Measurements from ENCODE around the gene CCDC149. TPM values are rescaled to one million over a fixed set of nuclear protein-coding genes. Genes with fewer than 3 reads are reported as not detected.
"Not testable (repeated sequence)": the region's sequence is repeated elsewhere in the genome, so short reads cannot be mapped to it uniquely, and the experiment has no call there.

The CCDC149 gene
- total and polyA plus RNA-seq, 2 donors (not counting 3 experiments of a cell fraction or from before 2014, with no cell fraction given): 7.8 to 11.3 TPM

DNA sequence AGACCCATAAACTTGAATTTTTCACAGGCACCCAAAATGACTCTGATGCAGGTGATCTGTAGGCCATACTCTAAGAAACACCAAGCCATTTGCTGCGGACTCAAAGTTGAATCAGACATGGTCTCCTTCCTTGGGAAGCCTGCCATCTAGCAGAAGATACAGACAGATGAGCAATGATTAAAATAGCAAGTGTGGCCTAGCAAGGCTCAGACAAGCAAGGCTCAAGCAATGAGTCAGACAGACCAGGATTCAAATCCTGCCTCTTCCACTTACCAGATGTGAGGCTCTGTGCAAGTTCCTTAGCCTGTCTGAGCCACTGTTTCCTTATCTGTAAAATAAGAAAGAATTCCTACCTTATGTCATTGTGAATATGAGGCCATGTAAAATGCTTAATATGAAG lies 2.3 kb downstream of the CCDC149 start:
- no peaks in the 10 kb centered on the region for H3K79me2 ChIP-seq (ENCODE audit: control insufficient read depth, insufficient read depth, low read length)
- H3K4me2 ChIP-seq (ENCODE audit: insufficient read depth, low read length): no peak overlapping the region
- no peaks in the 10 kb centered on the region for H3K9me3 ChIP-seq (replicated peaks; ENCODE audit: control insufficient read depth, insufficient read depth, low read length)
- TF ChIP-seq GATA2 (IDR thresholded peaks at IDR 0.05; ENCODE audit: insufficient read depth, insufficient read length, low read depth, low read length): no peak
- no peak for TF ChIP-seq MYC (IDR thresholded peaks at IDR 0.05; ENCODE audit: low read depth, low read length)
- no peak for TF ChIP-seq EZH2 (IDR thresholded peaks at IDR 0.05; ENCODE audit: borderline replicate concordance, low read depth, low read length, severe bottlenecking)
- TF ChIP-seq POLR2AphosphoS5 (IDR thresholded peaks at IDR 0.05; ENCODE audit: insufficient read depth, low read depth, low read length): no peak
- TF ChIP-seq FOS (IDR thresholded peaks at IDR 0.05; ENCODE audit: borderline replicate concordance, insufficient read depth, low read length): no peak
- TF ChIP-seq, protein P1, sequence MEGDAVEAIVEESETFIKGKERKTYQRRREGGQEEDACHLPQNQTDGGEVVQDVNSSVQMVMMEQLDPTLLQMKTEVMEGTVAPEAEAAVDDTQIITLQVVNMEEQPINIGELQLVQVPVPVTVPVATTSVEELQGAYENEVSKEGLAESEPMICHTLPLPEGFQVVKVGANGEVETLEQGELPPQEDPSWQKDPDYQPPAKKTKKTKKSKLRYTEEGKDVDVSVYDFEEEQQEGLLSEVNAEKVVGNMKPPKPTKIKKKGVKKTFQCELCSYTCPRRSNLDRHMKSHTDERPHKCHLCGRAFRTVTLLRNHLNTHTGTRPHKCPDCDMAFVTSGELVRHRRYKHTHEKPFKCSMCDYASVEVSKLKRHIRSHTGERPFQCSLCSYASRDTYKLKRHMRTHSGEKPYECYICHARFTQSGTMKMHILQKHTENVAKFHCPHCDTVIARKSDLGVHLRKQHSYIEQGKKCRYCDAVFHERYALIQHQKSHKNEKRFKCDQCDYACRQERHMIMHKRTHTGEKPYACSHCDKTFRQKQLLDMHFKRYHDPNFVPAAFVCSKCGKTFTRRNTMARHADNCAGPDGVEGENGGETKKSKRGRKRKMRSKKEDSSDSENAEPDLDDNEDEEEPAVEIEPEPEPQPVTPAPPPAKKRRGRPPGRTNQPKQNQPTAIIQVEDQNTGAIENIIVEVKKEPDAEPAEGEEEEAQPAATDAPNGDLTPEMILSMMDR (IDR thresholded peaks at IDR 0.05; ENCODE audit: extremely low read depth in 1 of 2, insufficient read depth in 1 of 2, low read depth in 1 of 2, low read length in 2 of 2): no peak
- TF ChIP-seq, protein P2, sequence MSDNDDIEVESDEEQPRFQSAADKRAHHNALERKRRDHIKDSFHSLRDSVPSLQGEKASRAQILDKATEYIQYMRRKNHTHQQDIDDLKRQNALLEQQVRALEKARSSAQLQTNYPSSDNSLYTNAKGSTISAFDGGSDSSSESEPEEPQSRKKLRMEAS (IDR thresholded peaks at IDR 0.05; ENCODE audit: insufficient read depth, insufficient read length): no peak
- no peak for TF ChIP-seq JUN (IDR thresholded peaks at IDR 0.05; ENCODE audit: borderline replicate concordance, insufficient read depth, insufficient read length, low read depth)
- no peak for TF ChIP-seq POLR2A (IDR thresholded peaks at IDR 0.05; ENCODE audit: low read depth, low read length)
- DNase-seq (ENCODE audit: low read depth, low spot score) (no peak), FAIRE-seq (no peak)
- peaks cover 5% of the 10 kb centered on the region for H3K4me1 ChIP-seq (ENCODE audit: control insufficient read depth, extremely low read depth, insufficient read depth, low read length)
- no peak overlapping the region for H2AFZ ChIP-seq (ENCODE audit: low read depth, low read length)
- no TSS peak for BruUV-seq (replicated peaks)
- no peak overlapping the region for H3K9ac ChIP-seq (replicated peaks; ENCODE audit: extremely low read depth, insufficient read depth, low read length)
- H3K9me1 ChIP-seq (replicated peaks; ENCODE audit: control insufficient read depth, extremely low read depth, insufficient read depth, low read length): no peaks in the 10 kb centered on the region
- H3K36me3 ChIP-seq (ENCODE audit: control insufficient read depth in 2 of 2, extremely low read depth in 1 of 2, insufficient read depth in 2 of 2, low read length in 2 of 2): peaks cover 0 to 3% of the 10 kb centered on the region in 2 experiments
- dilution Hi-C loops (cut with MboI; ENCODE audit: extremely low pct_ligation_motif_present, low sequenced_read_pairs) (no loop called here), intact Hi-C loops (cut with micrococcal nuclease) (loop anchor here (5.0 to 10.0 kb wide), 3 partner anchors 68 to 356 kb away; no protein-coding TSS in a partner anchor)
- H3K4me3 ChIP-seq (replicated peaks in 1 of 3; ENCODE audit: insufficient read depth in 1 of 3, low read depth in 1 of 3, low read length in 3 of 3): no peak overlapping the region
- no peak overlapping the region for H3K27ac ChIP-seq (ENCODE audit: insufficient read depth, low read depth, low read length)
- ChIA-PET CTCF (interaction anchor here (2.9 kb wide), 1 partner anchor 70 kb away, joined by 12 read pairs; no protein-coding TSS in a partner anchor), POLR2A (no interaction called here)
- no peaks in the 10 kb centered on the region for H3K27me3 ChIP-seq (ENCODE audit: control insufficient read depth in 2 of 2, insufficient read depth in 2 of 2, low read length in 2 of 2)
- no peaks in the 10 kb centered on the region for H4K20me1 ChIP-seq (replicated peaks; ENCODE audit: control insufficient read depth, extremely low read depth, insufficient read depth, low read length)

GRCh38 chr4:24909606-24910005 lies 3.2 kb downstream of the CCDC149 start:
- POLR2A ChIA-PET; H3K4me1 ChIP-seq (ENCODE audit: control insufficient read depth, extremely low read depth, insufficient read depth, low read length); H3K79me2 ChIP-seq (ENCODE audit: control insufficient read depth, insufficient read depth, low read length); H3K27ac ChIP-seq (ENCODE audit: insufficient read depth, low read depth, low read length); dilution Hi-C loops (cut with MboI; ENCODE audit: extremely low pct_ligation_motif_present, low sequenced_read_pairs); FAIRE-seq; H4K20me1 ChIP-seq (replicated peaks; ENCODE audit: control insufficient read depth, extremely low read depth, insufficient read depth, low read length); H3K9me3 ChIP-seq (replicated peaks; ENCODE audit: control insufficient read depth, insufficient read depth, low read length); H3K36me3 ChIP-seq (ENCODE audit: control insufficient read depth in 2 of 2, extremely low read depth in 1 of 2, insufficient read depth in 2 of 2, low read length in 2 of 2); H3K27me3 ChIP-seq (ENCODE audit: control insufficient read depth in 2 of 2, insufficient read depth in 2 of 2, low read length in 2 of 2); DNase-seq (ENCODE audit: low read depth, low spot score); H2AFZ ChIP-seq (ENCODE audit: low read depth, low read length); H3K9ac ChIP-seq (replicated peaks; ENCODE audit: extremely low read depth, insufficient read depth, low read length); H3K4me2 ChIP-seq (ENCODE audit: insufficient read depth, low read length); H3K4me3 ChIP-seq (replicated peaks in 1 of 3; ENCODE audit: insufficient read depth in 1 of 3, low read depth in 1 of 3, low read length in 3 of 3); H3K9me1 ChIP-seq (replicated peaks; ENCODE audit: control insufficient read depth, extremely low read depth, insufficient read depth, low read length); BruUV-seq (replicated peaks): not testable (repeated sequence)
- CTCF ChIA-PET: interaction anchor here (1.2 kb wide), 1 partner anchor 70 kb away, joined by 3 read pairs; no protein-coding TSS in a partner anchor
- intact Hi-C loops (cut with micrococcal nuclease): loop anchor here (5.0 to 10.0 kb wide), 3 partner anchors 67 to 355 kb away; no protein-coding TSS in a partner anchor

All from endothelial cell of umbilical vein (primary cell).